A172 (cell line): ENCODE results near the gene PLEKHH2. TPM values are rescaled to one million over a fixed set of nuclear protein-coding genes. Genes with fewer than 3 reads are reported as not detected.
A peak's percentile ranks its signal among the peaks of the same experiment; 100 is the strongest.

Experiments used
- DNase-seq: peaks from one replicate; pipeline ENCODE4 v3.0.0-alpha.2; 2015; ENCODE audit warnings: low spot score
- total RNA-seq: library from RNA; depleted of rRNA; stranded (reverse); fragments of >200 nt; shearing (Covaris generic); gene quantifications from 2 replicates; pipeline ENCODE4 v1.2.3, GENCODE V29; 2014

Gene PLEKHH2
- total RNA-seq, 1 experiment from 2014 or later = 4.6 TPM

DNA sequence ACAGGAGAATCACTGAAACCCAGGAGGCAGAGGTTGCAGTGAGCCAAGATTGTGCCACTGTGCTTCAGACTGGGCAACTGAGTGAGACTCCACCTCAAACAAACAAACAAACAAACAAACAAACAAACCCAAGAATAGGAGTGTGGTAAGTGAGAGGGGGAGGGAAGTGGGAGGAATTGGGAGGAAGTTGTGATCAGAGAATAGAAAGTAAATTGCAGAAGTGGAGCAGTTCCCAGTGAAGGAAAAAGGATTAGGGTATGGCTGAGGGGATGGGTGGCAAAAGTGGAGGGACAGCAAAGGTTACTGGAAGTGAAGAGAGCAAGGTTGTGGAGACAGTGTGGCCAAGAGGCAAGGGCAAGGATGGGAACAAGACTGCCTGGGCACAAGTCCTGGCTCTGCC, 80.3 kb downstream of the PLEKHH2 start:
- DNase-seq = no peak

DNA sequence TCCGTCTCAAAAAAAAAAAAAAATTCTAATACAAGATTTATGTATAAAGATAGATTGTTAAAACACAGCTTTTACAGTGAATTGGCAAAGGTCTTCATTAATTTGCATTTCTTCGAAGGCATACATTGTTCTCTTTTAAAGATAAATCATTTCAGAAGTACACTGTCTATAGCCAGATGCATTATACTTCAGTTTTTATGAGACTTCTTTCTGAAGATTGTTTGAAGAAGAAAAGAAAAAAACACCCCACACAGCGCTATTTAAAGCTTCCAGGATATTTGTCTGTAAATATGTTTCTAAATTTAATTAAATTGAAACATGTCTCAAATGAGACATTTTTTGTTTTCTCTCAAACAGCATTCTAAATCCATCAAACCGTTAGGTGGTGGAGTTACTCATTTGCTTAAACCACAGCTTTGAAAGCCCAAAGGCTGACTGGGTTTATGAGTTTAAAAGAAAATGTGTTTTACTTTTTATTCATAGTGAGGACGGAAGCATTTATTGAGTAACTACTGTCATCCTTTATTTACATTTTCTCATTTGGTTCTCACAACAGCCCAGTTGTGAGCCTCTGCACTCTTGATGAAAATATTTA, 81.6 kb downstream of the PLEKHH2 start:
- no peak for DNase-seq

DNA sequence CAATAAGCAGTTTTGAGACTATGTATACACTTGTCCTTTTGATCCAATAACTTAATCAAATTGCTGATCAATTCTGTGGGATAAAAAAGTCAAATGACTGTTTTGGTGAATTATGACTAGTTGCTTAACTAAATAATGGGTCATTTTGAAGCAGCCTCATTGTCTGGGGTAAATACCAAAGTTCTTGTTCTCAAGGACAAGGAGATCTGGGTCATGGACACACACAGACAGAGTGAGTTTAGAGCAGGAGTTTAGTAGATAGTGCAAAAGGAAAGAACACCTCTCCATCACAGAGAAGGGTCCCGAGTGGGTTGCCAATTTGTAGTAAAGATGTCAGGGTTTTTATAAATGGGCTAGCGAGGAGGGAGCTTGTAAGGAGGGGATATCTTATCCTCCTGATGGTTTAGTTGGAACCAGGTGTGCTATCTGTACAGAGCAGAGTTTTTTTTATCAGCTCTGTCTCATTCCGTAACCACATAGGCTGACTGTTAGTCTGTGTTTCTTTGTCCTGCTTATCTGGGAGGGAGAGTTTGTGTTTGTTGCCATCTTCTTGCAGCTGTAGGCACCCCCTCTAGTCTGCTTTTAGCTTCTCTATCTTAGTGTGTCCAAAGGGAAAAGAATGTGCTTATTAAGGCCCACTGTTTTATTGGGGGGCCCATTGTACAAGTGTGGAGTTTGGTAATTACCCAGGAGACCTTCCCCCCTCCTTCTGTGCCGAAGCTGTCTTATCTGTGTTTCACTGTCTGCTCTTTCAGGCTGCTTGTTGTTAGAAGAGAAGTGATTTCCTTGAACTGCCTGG, 87.9 kb downstream of the PLEKHH2 start:
- peak; percentile 16 for DNase-seq

DNA sequence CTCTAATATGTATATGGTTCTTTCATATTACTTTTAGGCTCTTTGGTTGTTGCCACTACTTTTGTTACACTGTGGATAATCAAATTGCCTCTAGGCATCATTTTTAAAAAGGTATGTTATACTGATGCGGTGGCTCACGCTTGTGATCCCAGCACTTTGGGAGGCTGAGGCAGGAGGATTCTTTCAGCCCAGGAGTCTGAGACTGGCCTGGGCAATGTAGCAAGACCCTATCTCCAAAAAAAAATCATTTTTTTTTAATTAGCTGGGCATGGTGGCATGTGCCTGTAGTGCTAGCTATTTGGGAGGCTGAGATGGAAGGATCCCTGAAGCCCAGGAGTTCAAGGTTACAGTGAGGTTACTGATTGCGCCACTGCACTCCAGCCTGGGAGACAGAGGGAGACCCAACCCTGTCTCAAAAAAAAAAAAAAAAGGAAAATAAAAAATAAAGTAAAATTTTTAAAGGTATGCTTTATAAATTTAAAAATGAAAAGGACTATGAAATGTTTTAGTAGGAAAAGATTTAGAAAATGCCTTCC, 88.7 kb downstream of the PLEKHH2 start:
- DNase-seq = no peak

DNA sequence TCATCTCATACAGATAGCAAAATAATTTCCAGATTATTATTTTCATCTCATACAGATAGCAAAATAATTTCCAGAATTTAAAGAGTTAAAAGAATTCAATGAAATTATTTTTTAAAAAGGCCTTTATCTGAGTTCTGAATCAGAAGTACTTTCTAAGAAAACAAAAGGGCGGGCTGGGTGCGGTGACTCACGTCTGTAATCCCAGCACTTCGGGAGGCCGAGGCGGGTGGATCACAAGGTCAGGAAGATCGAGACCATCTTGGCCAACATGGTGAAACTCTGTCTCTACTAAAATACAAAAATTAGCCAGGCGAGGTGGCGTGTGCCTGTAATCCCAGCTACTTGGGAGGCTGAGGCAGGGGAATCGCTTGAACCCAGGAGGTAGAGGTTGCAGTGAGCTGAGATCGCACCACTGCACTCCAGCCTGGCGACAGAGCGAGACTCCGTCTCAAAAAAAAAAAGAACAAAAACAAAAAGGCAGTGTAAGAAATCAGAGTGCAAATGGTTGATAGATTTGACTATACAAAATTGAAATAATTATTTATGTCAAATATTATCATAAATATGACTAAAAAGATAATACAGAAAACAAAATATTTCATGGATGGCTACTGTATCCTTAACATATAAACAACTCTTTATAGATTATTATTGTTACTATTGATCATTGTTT, 90.0 kb downstream of the PLEKHH2 start:
- DNase-seq = peak; percentile 64

DNA sequence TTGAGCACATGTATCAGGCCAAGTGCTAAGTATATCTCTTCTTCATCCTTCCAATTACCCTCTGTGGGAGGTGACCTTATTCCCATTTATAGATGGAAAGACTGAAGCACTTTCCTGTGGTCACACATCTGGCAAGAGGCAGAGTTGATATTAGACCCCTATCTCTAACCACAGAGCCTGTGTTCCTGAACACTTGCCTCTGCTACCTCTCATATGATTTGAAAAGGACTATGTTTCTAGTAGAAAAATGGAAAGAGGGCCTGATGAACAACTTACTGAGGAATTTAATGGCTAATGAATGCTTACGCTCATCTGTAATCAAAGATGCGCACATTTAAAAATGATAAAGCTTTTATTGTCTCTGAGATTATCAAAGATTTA, 90.6 kb downstream of the PLEKHH2 start:
- no peak for DNase-seq

DNA sequence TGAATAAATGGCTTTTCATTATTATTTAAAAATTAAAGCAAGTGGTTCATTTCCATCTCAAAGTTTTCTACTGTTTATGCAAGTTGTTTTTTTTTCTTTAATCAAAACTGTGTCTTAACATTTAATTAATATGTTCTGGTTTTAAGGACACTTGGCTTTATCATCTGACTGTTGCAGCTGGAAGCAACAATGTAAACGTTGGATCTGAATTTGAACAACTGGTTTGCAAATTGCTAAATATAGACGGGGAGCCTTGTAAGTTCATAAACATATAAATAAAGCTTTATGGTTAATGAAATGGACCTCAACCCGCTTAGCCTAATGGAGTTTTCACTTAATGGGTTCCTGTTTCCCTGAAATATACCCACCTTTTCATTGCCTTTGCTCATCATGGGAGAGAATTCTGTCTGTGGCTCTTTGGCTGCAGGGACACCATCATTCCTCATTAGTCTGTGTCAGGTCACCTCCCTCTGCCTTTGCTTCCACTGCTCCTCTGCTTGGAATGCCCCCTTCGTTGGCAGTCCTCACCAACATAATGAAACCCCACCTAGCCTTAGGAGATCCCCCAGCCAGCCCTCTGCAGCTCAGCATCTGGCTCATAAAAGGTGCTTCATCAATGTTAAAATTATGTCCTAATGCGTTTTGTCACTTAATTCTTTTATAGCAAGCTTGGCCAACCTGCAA, 92.6 kb downstream of the PLEKHH2 start:
- DNase-seq = no peak

DNA sequence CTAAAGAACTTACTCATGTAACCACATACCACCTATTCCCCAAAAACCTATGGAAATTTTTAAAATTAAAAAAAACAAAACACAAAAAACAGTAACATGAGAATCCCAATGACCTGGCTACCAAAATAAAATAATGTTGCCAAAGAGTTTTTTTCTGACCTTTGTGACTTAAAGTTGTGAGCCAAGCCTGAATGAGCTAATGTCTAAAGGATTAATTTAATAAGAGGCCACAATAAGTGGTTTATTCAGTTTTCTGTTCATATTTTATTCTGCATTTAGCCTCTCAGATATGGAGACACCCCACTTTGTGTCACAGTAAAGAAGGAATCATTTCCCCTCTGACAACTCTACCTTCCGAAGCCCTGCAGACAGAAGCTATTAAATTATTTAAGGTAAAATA, 94.2 kb downstream of the PLEKHH2 start:
- no peak for DNase-seq

DNA sequence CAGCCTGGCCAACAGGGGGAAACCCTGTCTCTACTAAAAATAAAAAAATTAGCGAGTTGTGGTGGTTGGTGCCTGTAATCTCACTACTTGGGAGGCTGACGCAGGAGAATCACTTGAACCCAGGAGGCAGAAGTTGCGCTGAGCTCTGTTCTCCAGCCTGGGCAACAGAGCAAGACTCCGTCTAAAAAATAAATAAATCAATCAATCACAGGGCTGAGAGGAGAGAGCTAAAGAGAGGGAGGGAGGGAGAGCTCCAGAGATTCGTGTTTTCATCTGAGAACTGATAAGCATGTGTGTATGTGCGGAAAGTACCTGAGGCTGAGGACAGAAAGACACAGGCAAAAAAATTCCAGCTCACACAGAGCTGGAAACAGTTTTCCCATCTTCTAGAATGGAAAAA, 99.6 kb downstream of the PLEKHH2 start:
- no peak for DNase-seq

DNA sequence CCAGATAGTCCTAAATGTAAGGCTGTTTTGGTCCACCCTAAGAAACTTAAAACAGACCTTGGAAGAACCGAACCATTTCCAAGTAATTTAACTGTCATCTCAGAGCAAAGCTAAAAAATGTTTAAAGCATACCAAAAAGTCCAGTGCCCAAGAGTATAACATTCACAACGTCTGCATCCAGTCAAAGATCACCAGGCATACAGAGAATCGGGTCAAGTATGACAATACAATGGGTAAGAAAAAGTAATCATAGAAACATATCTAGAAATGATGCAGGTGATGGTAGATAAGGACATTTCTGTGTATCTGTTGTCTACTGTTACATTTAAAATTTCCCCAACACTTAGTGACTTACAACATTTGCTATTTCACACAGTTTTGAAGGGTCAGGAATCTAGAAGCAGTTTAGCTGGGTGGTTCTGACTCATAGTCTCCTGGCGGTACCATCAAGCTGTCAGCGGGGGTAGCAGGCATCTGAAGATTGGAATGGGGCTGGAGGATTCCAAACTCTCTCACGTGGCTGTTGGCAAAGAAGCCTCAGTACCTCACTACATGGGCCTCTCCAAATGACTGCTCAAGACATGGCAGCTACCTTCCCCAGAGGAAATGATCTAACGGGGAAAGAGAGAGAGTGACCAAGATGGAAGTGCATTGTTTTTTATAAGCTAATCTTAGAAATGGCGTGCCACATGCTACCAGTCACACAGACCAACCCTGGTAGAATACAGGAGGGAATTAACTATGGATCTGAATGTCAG, 100.2 kb downstream of the PLEKHH2 start:
- peak; percentile 90 for DNase-seq

DNA sequence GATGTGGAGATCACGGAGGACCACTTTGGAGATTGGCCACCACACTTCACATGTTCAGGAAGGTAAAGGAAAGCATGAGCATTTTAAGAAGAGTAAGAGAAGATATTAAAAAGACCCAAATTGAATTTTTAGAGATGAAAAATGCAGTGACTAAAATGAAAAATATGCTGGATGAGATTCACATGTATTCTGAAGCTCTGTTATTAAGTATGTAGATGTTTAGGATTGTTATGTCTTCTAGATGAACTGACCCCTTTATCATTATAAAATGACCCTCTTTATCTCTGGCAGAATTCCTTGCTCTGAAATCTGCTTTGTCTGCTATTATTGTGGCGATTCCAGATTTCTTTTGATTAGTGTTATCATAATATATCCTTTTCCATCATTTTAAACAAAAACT, 100.8 kb downstream of the PLEKHH2 start:
- DNase-seq = no peak

DNA sequence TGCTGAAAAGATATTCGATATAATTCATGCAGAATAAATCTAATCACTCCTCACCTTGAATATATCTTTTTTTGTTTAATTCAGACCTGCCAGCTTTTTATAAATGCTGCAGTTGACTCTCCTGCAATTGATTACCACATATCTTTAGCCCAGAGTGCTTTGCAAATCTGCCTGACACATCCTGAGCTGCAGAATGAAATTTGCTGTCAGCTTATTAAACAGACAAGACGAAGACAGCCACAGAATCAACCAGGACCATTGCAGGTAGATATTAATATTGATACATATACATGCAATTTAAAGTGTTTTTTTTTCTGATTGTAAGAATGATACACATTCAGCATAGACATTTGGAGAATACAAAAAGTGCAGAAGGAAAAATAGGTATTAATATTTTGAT, 101.2 kb downstream of the PLEKHH2 start:
- no peak for DNase-seq

DNA sequence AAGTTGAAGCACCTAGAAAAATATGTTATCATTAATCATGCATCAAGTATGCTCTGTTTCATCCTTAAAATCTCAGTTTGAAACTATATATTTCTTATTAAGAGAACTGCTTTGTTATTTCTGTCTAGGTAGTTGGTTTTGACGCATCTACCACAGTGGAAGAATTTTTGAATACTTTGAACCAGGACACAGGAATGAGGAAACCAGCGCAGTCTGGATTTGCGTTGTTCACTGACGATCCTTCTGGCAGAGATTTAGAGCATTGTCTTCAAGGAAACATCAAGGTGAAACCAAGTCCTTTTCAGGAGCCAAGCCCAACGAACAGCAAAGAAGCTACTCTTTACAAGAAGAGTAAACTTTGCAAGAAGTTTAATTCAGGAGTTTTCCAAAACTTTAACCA, 106.6 kb downstream of the PLEKHH2 start:
- DNase-seq = no peak

DNA sequence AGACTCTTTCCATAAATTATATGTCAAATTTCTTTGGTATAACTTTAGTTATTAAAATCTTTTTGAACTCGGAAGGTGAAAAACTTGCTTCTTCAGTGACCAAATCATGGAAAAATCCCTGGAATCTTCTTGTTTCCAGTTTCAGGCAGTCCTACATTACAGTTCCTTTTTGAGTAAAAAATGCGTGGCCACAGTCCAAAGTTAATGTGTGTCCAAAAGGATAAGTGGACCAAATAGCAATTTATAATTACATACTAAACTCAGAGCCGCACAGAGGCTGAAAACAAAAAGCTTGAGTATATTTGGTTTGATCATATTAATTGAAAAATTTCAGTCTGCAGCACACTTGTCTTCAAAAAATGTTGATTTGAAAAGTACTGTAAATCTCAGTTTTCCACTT, 108.4 kb downstream of the PLEKHH2 start:
- peak; percentile 31 for DNase-seq

DNA sequence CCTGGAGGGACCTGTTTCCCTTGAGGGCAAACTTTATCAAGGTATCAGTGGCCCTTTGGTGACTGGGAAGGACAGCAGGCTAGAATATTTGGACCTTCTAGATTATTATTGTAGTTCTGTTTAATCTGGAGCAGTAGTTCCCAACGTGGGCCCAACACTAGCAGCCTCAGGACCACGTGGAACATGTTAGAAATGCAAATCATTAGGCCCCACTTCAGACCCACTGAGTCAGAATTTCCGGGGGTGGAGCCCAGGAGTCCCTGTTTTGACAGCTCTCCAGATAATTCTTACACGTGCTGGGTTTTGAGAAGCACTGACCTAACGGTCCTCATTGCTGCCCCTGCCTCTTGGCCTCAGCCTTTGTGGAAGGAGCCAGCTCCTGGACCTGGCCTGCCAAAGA, 111.3 kb downstream of the PLEKHH2 start:
- no peak for DNase-seq

DNA sequence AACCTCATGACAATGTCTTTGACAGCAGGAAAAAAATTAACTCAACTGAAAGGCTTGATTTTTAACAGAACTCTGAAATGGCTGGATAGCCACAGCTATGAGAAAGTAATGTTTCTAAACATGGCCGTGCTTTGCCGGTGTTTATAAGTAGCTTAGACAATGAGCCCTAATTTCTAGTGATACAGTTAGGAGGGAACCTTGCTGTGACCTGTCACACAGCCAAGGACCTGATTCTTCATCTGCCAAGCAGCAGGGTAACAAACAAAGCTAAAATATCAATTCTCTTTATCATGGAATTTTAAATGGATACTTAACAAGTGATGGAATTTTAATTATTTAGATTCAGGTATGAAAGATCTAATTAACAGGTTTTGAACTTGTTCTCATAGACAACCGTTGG, 112.5 kb downstream of the PLEKHH2 start:
- no peak for DNase-seq

DNA sequence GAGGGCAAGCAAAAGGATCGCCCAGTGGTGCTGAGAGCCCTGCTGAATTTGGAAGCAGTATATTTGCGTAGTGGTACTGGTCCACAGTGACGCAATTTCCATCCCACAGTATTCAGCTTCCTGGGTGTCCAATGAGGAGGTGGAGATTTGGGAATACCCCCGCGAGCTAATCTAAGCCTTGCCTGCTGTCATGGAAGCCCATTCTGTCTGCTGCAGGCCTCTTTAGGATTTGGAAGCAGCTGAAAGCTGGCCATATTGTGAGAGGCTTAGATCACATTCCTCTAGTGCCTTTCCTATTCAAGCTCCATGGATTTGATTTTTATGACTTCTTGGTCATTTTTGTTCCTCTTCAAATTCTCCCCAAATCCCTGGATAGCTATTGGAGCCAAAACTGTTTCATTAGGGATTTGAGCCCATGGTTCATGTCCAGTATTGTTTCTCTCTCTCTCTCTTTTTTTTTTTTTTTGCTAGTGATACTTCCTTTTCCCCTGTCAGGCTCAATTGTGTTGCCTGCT, 114.5 kb downstream of the PLEKHH2 start:
- no peak for DNase-seq

DNA sequence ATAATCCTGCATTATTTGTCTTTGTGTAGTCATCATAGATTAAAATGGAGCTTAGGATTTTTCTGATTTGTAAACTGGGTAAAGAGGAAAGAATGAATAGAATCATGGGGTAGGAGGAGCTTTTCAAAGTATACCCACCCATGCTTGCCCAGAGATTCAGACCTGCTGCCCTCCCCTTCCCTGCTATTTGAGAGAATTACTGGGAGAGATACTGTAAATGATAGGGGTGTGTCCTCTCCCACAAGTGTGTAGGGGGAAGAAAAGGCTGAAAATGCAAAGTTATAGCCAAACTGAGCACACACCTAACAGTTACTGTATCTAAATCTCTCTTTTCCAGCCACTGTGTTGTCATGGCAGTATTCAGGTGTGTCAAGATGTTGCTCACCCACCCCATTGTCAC, 115.2 kb downstream of the PLEKHH2 start:
- no peak for DNase-seq

DNA sequence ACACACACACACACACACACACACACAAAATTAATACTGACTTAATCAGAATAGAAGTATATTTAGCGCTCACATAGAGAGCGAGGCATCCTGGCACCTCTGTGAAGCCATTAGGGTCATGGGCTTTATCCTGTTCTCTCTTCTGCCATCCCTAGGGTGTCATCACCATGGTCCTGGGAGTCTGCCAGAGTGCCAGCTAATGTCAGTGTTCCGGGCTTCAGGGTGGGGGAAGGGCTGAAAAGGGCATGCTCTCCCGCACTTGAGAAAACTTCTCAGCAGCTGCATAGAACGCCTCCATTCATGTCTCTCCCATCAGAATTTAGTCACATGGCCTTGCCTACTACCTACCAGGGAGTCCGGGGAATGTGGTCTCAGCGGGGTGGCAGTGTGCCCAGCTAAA, 117.1 kb downstream of the PLEKHH2 start:
- DNase-seq = peak; percentile 46

DNA sequence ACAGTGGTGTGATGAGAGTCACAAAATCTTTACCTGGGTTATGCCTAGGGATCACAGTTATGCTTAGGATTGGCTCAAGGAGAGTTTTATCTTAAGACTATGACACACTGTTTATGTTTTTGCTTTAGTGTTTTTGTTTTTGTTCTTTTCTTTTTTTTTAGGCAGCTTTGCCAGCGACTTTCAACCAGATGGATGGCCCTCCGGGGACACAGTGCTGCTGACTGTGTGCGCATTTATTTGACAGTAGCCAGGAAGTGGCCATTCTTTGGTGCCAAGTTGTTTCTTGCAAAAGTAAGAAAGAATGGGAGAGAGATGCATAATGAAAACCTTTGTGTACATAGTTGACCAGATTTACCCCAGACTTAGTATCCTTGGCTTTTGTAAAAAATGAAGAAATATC, 121.7 kb downstream of the PLEKHH2 start:
- DNase-seq = peak; percentile 78

DNA sequence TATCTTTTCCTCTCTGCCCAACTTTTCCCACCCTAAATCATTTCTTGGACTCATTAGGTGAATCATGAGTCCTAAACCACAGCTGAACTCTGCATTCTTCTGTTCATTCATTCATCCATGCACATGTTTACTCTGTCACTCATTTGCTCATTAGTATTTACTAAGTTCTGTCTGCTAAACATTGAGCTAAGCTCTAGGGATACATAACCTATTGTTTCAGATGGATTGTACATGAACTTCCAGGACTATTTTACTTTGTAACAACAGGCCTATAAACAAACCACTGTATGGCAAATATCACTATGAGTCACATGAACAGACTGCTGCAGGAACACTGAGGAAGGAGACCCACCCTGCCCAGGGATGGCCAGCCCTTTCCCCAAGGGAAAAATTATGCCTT, 122.1 kb downstream of the PLEKHH2 start:
- DNase-seq = peak; percentile 88
